Activated T-cell treated with anti-CD3 and anti-CD28 coated beads, Interleukin-2, amount 50 U/mL, for 72 hours (primary cell): Measurements from ENCODE around the gene LCN10. TPM values are rescaled to one million over a fixed set of nuclear protein-coding genes. Genes with fewer than 3 reads are reported as not detected.
"Not testable (repeated sequence)": the region's sequence is repeated elsewhere in the genome, so short reads cannot be mapped to it uniquely, and the experiment has no call there.

Experiments
- ATAC-seq, 2 donors: fragments of 150-1000 bp; cut with Tn5 transposase; replicated peaks in 1 of 2; 2 replicates each; pipeline ENCODE4 v1.10.0; 2021; ENCODE audit warnings: moderate library complexity in 2 of 2, mild to moderate bottlenecking in 1 of 2
- DNase-seq, 2 donors: peaks; one replicate each; pipeline ENCODE4 v3.0.0; 2021 to 2022; ENCODE audit warnings: mixed read lengths in 1 of 2
- H3K27ac Mint-ChIP-seq: one replicate; pipeline ENCODE4 v1.8.0; 2022; ENCODE audit warnings: mild to moderate bottlenecking, moderate library complexity, mixed read lengths
- H3K27me3 Mint-ChIP-seq: one replicate; pipeline ENCODE4 v1.8.0; 2022; ENCODE audit warnings: low read depth, mixed read lengths
- H3K36me3 Mint-ChIP-seq, 2 donors: one replicate each; pipeline ENCODE4 v1.8.0; 2022; ENCODE audit warnings: mixed read lengths in 2 of 2, mild to moderate bottlenecking in 1 of 2; ENCODE audit not compliant: insufficient read depth in 2 of 2
- H3K4me1 Mint-ChIP-seq: one replicate; pipeline ENCODE4 v1.8.0; 2022; ENCODE audit warnings: low read depth, mixed read lengths
- H3K4me3 Mint-ChIP-seq, 2 donors: one replicate each; pipeline ENCODE4 v1.8.0; 2022; ENCODE audit warnings: mild to moderate bottlenecking in 2 of 2, mixed read lengths in 2 of 2, moderate library complexity in 2 of 2
- H3K9me3 Mint-ChIP-seq, 2 donors: one replicate each; pipeline ENCODE4 v1.8.0; 2022; ENCODE audit warnings: mixed read lengths in 2 of 2
- total RNA-seq, 2 donors: library from RNA; stranded (reverse); gene quantifications; one replicate each; pipeline ENCODE4 v1.2.3, GENCODE V29; 2022

Gene LCN10
- total RNA-seq, 2 donors from 2014 or later = 0.21 to 0.70 TPM

GRCh38 chr9:136756836-136757235 is 14.1 kb upstream of the LCN10 start:
- Mint-ChIP-seq H3K4me1 (no peaks in the 10 kb centered on the region), H3K4me3 (no peak overlapping the region), H3K27ac (no peak overlapping the region), H3K36me3 (peaks cover 14 to 21% of the 10 kb centered on the region in 2 donors), H3K9me3 (peaks cover 8 to 17% of the 10 kb centered on the region in 2 donors), H3K27me3 (peaks cover 16% of the 10 kb centered on the region)
- ATAC-seq (no peak), DNase-seq (no peak)

- no peak for ATAC-seq
- Mint-ChIP-seq H3K27ac (no peak overlapping the region), H3K4me1 (peaks cover 2% of the 10 kb centered on the region), H3K27me3 (peaks cover 16% of the 10 kb centered on the region), H3K4me3 (no peak overlapping the region), H3K9me3 (peaks cover 12 to 20% of the 10 kb centered on the region in 2 donors), H3K36me3 (peaks cover 17 to 25% of the 10 kb centered on the region in 2 donors)
- no peak for DNase-seq
Measured at GRCh38 chr9:136756134-136756438, 13.3 kb upstream of the LCN10 start.

- H3K27me3 Mint-ChIP-seq = peaks cover 16% of the 10 kb centered on the region
- not testable (repeated sequence) for ATAC-seq, DNase-seq, H3K4me1 Mint-ChIP-seq, H3K4me3 Mint-ChIP-seq, H3K27ac Mint-ChIP-seq
- peaks cover 19 to 30% of the 10 kb centered on the region in 2 donors for H3K36me3 Mint-ChIP-seq
- peaks cover 14 to 22% of the 10 kb centered on the region in 2 donors for H3K9me3 Mint-ChIP-seq
Measured at GRCh38 chr9:136755302-136756133, 12.8 kb upstream of the LCN10 start.

- peaks cover 20 to 30% of the 10 kb centered on the region in 2 donors for H3K36me3 Mint-ChIP-seq
- no peak for ATAC-seq
- H3K4me3 Mint-ChIP-seq = no peak overlapping the region
- peaks cover 16% of the 10 kb centered on the region for H3K27me3 Mint-ChIP-seq
- no peak for DNase-seq
- peaks cover 14 to 22% of the 10 kb centered on the region in 2 donors for H3K9me3 Mint-ChIP-seq
- H3K4me1 Mint-ChIP-seq = peaks cover 15% of the 10 kb centered on the region
- no peak overlapping the region for H3K27ac Mint-ChIP-seq
Measured at GRCh38 chr9:136754626-136755301, 12.0 kb upstream of the LCN10 start.

- ATAC-seq = no peak
- H3K4me1 Mint-ChIP-seq = peaks cover 22% of the 10 kb centered on the region
- DNase-seq = no peak
- H3K4me3 Mint-ChIP-seq = no peak overlapping the region
- peaks cover 20 to 30% of the 10 kb centered on the region in 2 donors for H3K36me3 Mint-ChIP-seq
- H3K9me3 Mint-ChIP-seq = peaks cover 14 to 22% of the 10 kb centered on the region in 2 donors
- H3K27me3 Mint-ChIP-seq = peaks cover 16% of the 10 kb centered on the region
- H3K27ac Mint-ChIP-seq = no peak overlapping the region
Measured at GRCh38 chr9:136754059-136754572, 11.4 kb upstream of the LCN10 start.

- Mint-ChIP-seq H3K27me3 (peaks cover 19% of the 10 kb centered on the region), H3K4me1 (peaks cover 22% of the 10 kb centered on the region), H3K4me3 (no peak overlapping the region), H3K36me3 (peaks cover 20 to 30% of the 10 kb centered on the region in 2 donors), H3K27ac (no peak overlapping the region), H3K9me3 (peaks cover 14 to 22% of the 10 kb centered on the region in 2 donors)
- ATAC-seq (no peak), DNase-seq (no peak)
Measured at GRCh38 chr9:136753371-136754058, 10.8 kb upstream of the LCN10 start.

- Mint-ChIP-seq H3K36me3 (peaks cover 20 to 30% of the 10 kb centered on the region in 2 donors), H3K4me3 (no peak overlapping the region), H3K27me3 (peaks cover 26% of the 10 kb centered on the region), H3K4me1 (peaks cover 22% of the 10 kb centered on the region), H3K9me3 (peaks cover 14 to 22% of the 10 kb centered on the region in 2 donors), H3K27ac (no peak overlapping the region)
- DNase-seq (no peak), ATAC-seq (no peak)
Measured at GRCh38 chr9:136751814-136752213, 9.1 kb upstream of the LCN10 start.

- H3K4me3 Mint-ChIP-seq = no peak overlapping the region
- DNase-seq = no peak
- ATAC-seq = no peak
- peaks cover 22% of the 10 kb centered on the region for H3K4me1 Mint-ChIP-seq
- no peak overlapping the region for H3K27ac Mint-ChIP-seq
- H3K36me3 Mint-ChIP-seq = peaks cover 20 to 29% of the 10 kb centered on the region in 2 donors
- peaks cover 14 to 21% of the 10 kb centered on the region in 2 donors for H3K9me3 Mint-ChIP-seq
- H3K27me3 Mint-ChIP-seq = peaks cover 24% of the 10 kb centered on the region
Measured at GRCh38 chr9:136751244-136751643, 8.5 kb upstream of the LCN10 start.

- Mint-ChIP-seq H3K27ac (peak overlapping the region; percentile 45), H3K4me3 (peak overlapping the region in 1 of 2 donors; percentile 25), H3K9me3 (peaks cover 14% of the 10 kb centered on the region in 2 donors), H3K36me3 (peaks cover 13 to 24% of the 10 kb centered on the region in 2 donors), H3K27me3 (peaks cover 19% of the 10 kb centered on the region), H3K4me1 (peaks cover 22% of the 10 kb centered on the region)
- ATAC-seq = peak; percentile 96 to 97
- DNase-seq = no peak
Measured at GRCh38 chr9:136750526-136750925, 7.8 kb upstream of the LCN10 start.

- H3K36me3 Mint-ChIP-seq = peaks cover 11 to 22% of the 10 kb centered on the region in 2 donors
- DNase-seq = no peak
- peaks cover 22% of the 10 kb centered on the region for H3K4me1 Mint-ChIP-seq
- H3K9me3 Mint-ChIP-seq = peaks cover 12 to 14% of the 10 kb centered on the region in 2 donors
- no peak overlapping the region for H3K27ac Mint-ChIP-seq
- peaks cover 19% of the 10 kb centered on the region for H3K27me3 Mint-ChIP-seq
- H3K4me3 Mint-ChIP-seq = no peak overlapping the region
- no peak for ATAC-seq
Measured at GRCh38 chr9:136748666-136749611, 6.2 kb upstream of the LCN10 start.

GRCh38 chr9:136748201-136748600 is 5.5 kb upstream of the LCN10 start, which contains the start of gene LCN6:
TSS of gene LCN6 (minus strand) at chr9:136748525. CDS start at chr9:136748483, 42 bp downstream.
- no peak for DNase-seq
- Mint-ChIP-seq H3K27ac (no peak within 1 kb of the TSS), H3K9me3 (peaks cover 12 to 14% of the 10 kb centered on the region in 2 donors), H3K4me1 (peaks cover 22% of the 10 kb centered on the region), H3K4me3 (no peak within 1 kb of the TSS), H3K27me3 (peaks cover 19% of the 10 kb centered on the region), H3K36me3 (peaks cover 11 to 22% of the 10 kb centered on the region in 2 donors)
- no peak for ATAC-seq
